GM10266 (cell line): ENCODE results near the gene CCDC54.

ENCODE experiments used
- DNase-seq: peaks from one replicate; pipeline ENCODE4 v3.0.0; 2012; ENCODE audit errors: extremely low spot score
- CTCF ChIP-seq: IDR thresholded peaks from 2 replicates; pipeline ENCODE4 v1.5.1; 2012; ENCODE audit warnings: mild to moderate bottlenecking, low read depth; ENCODE audit not compliant: control insufficient read depth, insufficient read depth; ENCODE audit errors: missing control alignments

CCDC54 gene

DNA sequence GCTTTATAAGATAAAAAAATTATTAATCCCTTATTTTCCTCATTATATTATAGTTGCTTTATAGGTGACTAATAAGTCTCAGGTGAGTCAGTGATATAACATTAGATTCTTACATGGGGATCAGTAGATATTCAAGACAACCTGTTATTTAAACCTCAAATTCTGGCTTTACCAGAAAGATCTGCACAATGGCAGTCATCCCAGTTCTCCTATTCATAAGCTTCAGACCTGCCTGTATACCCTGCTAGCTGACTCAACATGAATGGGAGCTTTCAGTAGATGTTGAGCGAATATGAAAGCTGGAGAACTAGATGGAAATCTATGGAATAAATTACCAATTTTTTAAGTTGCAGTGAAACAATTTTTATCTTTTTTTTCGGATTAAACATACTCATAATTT, 20.5 kb upstream of the CCDC54 start:
- DNase-seq, result no peak
- no peak for TF ChIP-seq CTCF

GRCh38 chr3:107361633-107362032, 15.6 kb upstream of the CCDC54 start:
- DNase-seq, result no peak
- TF ChIP-seq CTCF, result no peak

GRCh38 chr3:107365051-107365450, 12.2 kb upstream of the CCDC54 start:
- no peak for TF ChIP-seq CTCF
- no peak for DNase-seq

- no peak for TF ChIP-seq CTCF
- no peak for DNase-seq
Observed at GRCh38 chr3:107366766-107367165, 10.5 kb upstream of the CCDC54 start.

DNA sequence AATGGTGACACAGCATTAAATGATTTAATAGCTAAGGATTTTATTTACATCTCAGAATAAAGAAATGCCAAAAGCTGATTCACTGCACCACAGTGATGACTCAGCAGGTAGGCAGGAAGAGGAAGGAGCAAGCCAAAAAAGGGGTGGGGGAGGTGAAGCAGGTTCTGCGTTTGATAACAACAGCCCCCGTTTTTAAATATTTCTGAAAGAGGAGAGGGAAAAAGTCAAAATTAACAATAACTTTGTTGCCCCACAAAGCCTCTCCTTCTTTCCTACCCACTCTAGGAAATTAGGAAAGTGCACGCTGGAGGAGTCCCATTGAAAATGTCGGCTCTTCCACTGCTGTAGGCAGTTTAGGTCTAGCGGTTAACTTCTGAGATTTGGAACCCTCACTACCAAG, 9.9 kb upstream of the CCDC54 start:
- no peak for DNase-seq
- no peak for TF ChIP-seq CTCF

DNA sequence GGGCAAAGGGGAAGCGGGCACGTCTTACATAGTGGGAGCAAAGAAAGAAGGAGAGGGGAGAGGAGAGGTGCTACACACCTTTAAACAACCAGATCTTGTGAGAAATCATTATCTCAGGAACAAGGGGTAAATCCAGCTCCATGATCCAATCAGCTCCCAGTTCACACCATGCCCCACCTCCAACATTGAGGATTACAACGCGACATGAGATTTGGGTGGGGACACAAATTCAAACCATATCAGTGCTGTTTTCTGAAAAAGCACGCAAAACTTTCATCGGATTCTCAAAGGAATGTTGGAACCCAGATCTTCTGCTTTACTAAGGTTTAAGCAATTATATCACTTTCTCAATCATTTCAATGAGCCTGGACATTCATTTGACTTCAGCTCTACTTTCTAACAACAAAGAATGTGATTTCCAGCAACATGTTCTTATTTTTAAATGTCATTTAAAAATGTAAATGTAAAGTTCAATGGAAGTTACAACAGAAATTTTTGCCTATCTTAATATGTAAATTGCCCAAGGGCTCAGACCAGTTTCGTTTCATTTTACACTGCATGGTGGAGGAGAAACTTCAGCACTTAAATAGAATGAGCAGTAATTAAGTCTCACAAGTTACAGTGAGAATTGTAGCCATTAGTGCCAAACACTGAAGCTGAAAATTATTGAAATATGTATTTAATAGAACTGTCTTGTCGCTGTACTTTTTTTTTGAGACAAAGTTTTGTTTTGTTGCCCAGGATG, 8.4 kb upstream of the CCDC54 start:
- no peak for DNase-seq
- TF ChIP-seq CTCF, result no peak

DNA sequence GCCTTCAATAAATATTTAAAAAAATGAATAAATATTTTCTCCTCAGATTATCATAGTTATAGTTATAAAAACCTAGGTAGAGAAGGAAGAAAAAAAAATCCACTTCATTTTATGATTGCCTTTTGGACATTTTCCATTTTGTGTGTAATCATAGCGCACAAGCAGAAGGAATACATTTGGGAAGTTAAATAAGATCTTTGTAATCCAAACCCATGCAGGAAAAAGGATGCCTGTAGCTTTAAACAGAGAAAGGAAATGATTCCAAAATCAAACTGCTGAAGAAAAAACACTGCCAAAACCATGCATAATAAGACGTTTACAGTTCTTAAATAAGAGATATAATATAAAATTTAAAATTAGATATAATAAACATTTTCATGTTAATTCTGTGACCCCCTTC, 7.4 kb upstream of the CCDC54 start:
- no peak for DNase-seq
- no peak for TF ChIP-seq CTCF
